ENCODE results near the gene RPUSD4.

GRCh38 chr11:126219547-126219946, 8.1 kb upstream of the RPUSD4 start:
- TF ChIP-seq CTCF (IDR thresholded peaks at IDR 0.05; ENCODE audit: low read depth, low read length, poor library complexity, severe bottlenecking) (no peak), EZH2phosphoT487 (IDR thresholded peaks at IDR 0.05; ENCODE audit: borderline replicate concordance, low read length) (no peak)

All from DOHH2 (cell line).